ENCODE data around the gene SPAG16. TPM values are rescaled to one million over a fixed set of nuclear protein-coding genes. Genes with fewer than 3 reads are reported as not detected.

The SPAG16 gene
- total and polyA plus RNA-seq, 2 donors, result 32.0 to 45.0 TPM

- Histone ChIP-seq H3K27ac (ENCODE audit: low read depth in 1 of 2, low read length in 1 of 2) (no peak overlapping the region), H3K4me1 (ENCODE audit: control insufficient read depth in 2 of 2, insufficient read depth in 2 of 2, low read length in 2 of 2) (no peaks in the 10 kb centered on the region), H3K27me3 (ENCODE audit: control insufficient read depth in 2 of 2, insufficient read depth in 1 of 2, low read length in 1 of 2) (no peaks in the 10 kb centered on the region), H3K36me3 (ENCODE audit: control insufficient read depth in 2 of 2, insufficient read depth in 2 of 2, low read length in 1 of 2) (no peaks in the 10 kb centered on the region), H3K9me3 (ENCODE audit: control insufficient read depth in 2 of 2, insufficient read depth in 1 of 2, low read length in 1 of 2) (no peaks in the 10 kb centered on the region), H3K4me3 (ENCODE audit: low read length in 2 of 2) (no peak overlapping the region)
- DNase-seq (ENCODE audit: low read depth in 6 of 9, low spot score in 9 of 9), result no peak
- WGBS, result 78% methylated on average over 2 of the region's 2 CpGs
These were observed 722.3 kb downstream of the SPAG16 start for GRCh38 chr2:214006601-214007000.

DNA sequence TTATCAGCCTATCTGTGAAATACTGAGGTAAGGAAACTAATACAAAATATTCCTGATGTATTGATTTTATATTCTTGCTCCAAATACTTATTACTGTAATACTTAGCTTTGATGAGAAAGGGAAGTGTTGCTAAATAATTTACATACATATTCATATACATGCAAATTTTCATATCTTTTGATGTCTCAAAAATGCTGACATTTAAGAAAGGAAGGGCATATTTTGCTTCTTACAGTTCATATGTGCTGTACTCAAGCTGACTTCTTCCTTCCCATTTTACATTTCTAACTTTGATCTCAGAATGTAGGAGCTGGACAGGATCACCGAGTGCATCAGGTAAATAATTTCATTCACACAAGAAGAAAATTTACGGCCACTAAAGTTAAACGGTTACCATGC lies 727.4 kb downstream of the SPAG16 start:
- no peak overlapping the region for H3K4me3 ChIP-seq (ENCODE audit: low read length in 2 of 2)
- WGBS, result 79% methylated on average over 3 of the region's 3 CpGs

DNA sequence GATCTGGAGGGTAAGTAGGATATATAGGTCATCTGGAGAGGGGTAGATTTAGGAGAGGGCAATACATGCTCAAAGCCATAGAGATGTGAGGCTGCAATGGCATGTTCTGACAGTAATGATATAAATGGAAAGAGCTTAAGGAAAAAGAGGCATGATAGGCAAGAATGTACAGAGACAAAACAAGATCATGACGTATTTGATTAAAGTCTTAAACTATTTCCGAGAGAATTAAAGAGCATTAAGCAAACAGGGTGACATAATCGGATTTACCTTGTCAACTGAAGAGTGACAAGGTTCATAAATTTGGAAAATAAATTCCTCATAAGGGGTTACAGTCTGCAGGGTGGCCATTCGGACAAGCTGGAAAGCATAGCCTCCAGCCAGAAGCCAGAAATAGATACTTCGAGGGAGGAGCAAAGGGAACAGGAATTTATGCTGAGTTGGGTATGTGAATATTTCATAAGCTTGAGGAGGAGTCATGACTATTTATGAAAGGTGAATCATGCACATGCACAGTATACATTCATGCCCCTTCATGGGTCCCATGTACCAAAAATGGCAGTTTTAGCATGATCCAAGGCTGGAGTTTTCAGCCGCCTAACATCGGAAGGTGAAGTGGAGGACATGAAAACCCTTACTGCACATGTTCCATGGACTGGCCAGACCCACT lies 730.4 kb downstream of the SPAG16 start:
- WGBS, result 93% methylated on average over 7 of the region's 7 CpGs

More for the DNA sequence above, 727.4 kb downstream of the SPAG16 start:
- H3K36me3 ChIP-seq (ENCODE audit: control insufficient read depth in 2 of 2, insufficient read depth in 2 of 2, low read length in 1 of 2), result no peaks in the 10 kb centered on the region
- no peak overlapping the region for H3K27ac ChIP-seq (ENCODE audit: low read depth in 1 of 2, low read length in 1 of 2)
- H3K9me3 ChIP-seq (ENCODE audit: control insufficient read depth in 2 of 2, insufficient read depth in 1 of 2, low read length in 1 of 2), result no peaks in the 10 kb centered on the region
- no peaks in the 10 kb centered on the region for H3K27me3 ChIP-seq (ENCODE audit: control insufficient read depth in 2 of 2, insufficient read depth in 1 of 2, low read length in 1 of 2)
- H3K4me1 ChIP-seq (ENCODE audit: control insufficient read depth in 2 of 2, insufficient read depth in 2 of 2, low read length in 2 of 2), result no peaks in the 10 kb centered on the region
- no peak for DNase-seq (ENCODE audit: low read depth in 6 of 9, low spot score in 9 of 9)

DNA sequence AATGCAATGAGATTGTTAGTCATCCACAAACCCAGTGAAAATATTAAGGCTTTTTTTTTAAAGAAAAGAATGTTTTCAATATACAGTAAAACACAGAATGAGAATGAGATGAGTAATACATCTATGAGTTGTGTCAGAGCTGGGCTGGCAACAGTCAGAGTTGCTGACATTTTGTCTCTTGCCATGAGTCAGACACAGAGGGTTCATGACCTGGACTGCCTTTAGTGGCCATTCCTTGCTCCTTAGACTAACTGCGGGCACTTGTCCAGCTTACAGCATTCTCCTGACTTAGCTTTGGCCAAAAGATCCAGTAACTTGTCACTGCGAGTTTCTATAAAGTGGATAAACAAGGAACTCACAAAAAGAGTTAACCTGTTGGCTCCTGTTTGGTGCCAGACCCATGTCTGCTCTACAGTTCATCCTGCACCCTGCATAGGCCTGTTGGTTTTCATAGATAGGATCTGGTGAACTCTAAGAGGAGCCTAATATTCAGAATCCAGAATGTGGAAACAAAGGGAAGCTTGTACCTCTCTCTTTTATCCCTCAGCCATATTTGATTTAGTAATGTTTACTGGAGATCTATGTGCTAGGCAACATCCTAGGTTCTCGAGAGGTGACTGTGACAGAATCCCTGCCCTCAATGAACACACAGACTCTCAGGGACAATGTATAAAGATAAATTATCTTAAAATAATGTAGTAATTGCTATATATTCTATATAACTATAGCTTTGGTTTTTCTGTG lies 735.1 kb downstream of the SPAG16 start:
- no peak for DNase-seq (ENCODE audit: low read depth in 6 of 9, low spot score in 9 of 9)
- H3K36me3 ChIP-seq (ENCODE audit: control insufficient read depth in 2 of 2, insufficient read depth in 2 of 2, low read length in 1 of 2), result no peaks in the 10 kb centered on the region

More for the DNA sequence above, 730.4 kb downstream of the SPAG16 start:
- H3K4me3 ChIP-seq (ENCODE audit: low read length in 2 of 2), result no peak overlapping the region
- no peak for DNase-seq (ENCODE audit: low read depth in 6 of 9, low spot score in 9 of 9)
- no peaks in the 10 kb centered on the region for H3K9me3 ChIP-seq (ENCODE audit: control insufficient read depth in 2 of 2, insufficient read depth in 1 of 2, low read length in 1 of 2)
- no peaks in the 10 kb centered on the region for H3K36me3 ChIP-seq (ENCODE audit: control insufficient read depth in 2 of 2, insufficient read depth in 2 of 2, low read length in 1 of 2)
- no peaks in the 10 kb centered on the region for H3K27me3 ChIP-seq (ENCODE audit: control insufficient read depth in 2 of 2, insufficient read depth in 1 of 2, low read length in 1 of 2)
- no peaks in the 10 kb centered on the region for H3K4me1 ChIP-seq (ENCODE audit: control insufficient read depth in 2 of 2, insufficient read depth in 2 of 2, low read length in 2 of 2)
- no peak overlapping the region for H3K27ac ChIP-seq (ENCODE audit: low read depth in 1 of 2, low read length in 1 of 2)

DNA sequence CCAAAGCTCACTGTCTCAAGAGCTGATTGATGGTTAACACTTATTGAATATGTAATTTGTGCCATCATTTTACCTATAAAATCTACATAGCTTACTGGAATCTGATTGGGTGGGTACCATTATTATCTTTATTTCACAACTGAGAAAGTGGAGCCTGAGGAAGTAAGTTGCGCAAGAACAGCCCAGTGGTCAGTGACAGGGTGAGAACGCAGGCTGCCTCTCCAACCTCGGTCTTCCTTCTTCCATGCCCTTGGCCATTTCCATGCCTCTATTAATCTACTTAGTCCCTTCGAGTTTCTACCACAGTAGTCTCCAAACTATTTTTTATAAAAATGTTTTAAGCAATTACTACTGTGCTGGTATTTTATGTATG lies 735.7 kb downstream of the SPAG16 start:
- WGBS, result 82% methylated on average over 4 of the region's 4 CpGs
- H3K9me3 ChIP-seq (ENCODE audit: control insufficient read depth in 2 of 2, insufficient read depth in 1 of 2, low read length in 1 of 2), result no peaks in the 10 kb centered on the region

More for the DNA sequence above, 735.1 kb downstream of the SPAG16 start:
- Histone ChIP-seq H3K4me1 (ENCODE audit: control insufficient read depth in 2 of 2, insufficient read depth in 2 of 2, low read length in 2 of 2) (no peaks in the 10 kb centered on the region), H3K27ac (ENCODE audit: low read depth in 1 of 2, low read length in 1 of 2) (no peak overlapping the region), H3K4me3 (ENCODE audit: low read length in 2 of 2) (no peak overlapping the region), H3K9me3 (ENCODE audit: control insufficient read depth in 2 of 2, insufficient read depth in 1 of 2, low read length in 1 of 2) (no peaks in the 10 kb centered on the region), H3K27me3 (ENCODE audit: control insufficient read depth in 2 of 2, insufficient read depth in 1 of 2, low read length in 1 of 2) (no peaks in the 10 kb centered on the region)
- 93% methylated on average over 3 of the region's 3 CpGs for WGBS

DNA sequence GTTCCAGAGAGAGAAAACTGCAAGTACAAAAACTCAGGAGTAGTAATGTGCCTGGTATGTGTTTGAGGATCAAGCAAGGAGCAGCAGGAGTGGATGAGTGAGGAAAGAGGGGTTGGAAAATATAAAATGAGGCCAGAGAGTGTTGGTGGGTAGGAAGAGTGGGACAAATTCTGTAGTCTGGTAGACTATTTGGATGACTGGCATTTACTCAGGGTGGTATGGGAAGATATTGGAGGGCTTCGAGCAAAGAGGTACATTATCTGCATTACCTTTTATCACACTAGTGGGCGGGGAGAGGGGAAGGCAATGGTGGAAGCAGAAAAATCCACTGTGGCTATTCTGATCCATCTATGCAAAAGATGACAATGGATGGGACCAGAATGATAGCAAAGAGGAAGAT lies 744.9 kb downstream of the SPAG16 start:
- DNase-seq (ENCODE audit: low read depth in 6 of 9, low spot score in 9 of 9), result no peak
- Histone ChIP-seq H3K27ac (ENCODE audit: low read depth in 1 of 2, low read length in 1 of 2) (no peak overlapping the region), H3K27me3 (ENCODE audit: control insufficient read depth in 2 of 2, insufficient read depth in 1 of 2, low read length in 1 of 2) (no peaks in the 10 kb centered on the region), H3K36me3 (ENCODE audit: control insufficient read depth in 2 of 2, insufficient read depth in 2 of 2, low read length in 1 of 2) (no peaks in the 10 kb centered on the region), H3K9me3 (ENCODE audit: control insufficient read depth in 2 of 2, insufficient read depth in 1 of 2, low read length in 1 of 2) (no peaks in the 10 kb centered on the region), H3K4me3 (ENCODE audit: low read length in 2 of 2) (no peak overlapping the region), H3K4me1 (ENCODE audit: control insufficient read depth in 2 of 2, insufficient read depth in 2 of 2, low read length in 2 of 2) (no peaks in the 10 kb centered on the region)
- 94% methylated on average over 2 of the region's 2 CpGs for WGBS

More for the DNA sequence above, 735.7 kb downstream of the SPAG16 start:
- H3K27me3 ChIP-seq (ENCODE audit: control insufficient read depth in 2 of 2, insufficient read depth in 1 of 2, low read length in 1 of 2), result no peaks in the 10 kb centered on the region
- no peaks in the 10 kb centered on the region for H3K4me1 ChIP-seq (ENCODE audit: control insufficient read depth in 2 of 2, insufficient read depth in 2 of 2, low read length in 2 of 2)
- no peaks in the 10 kb centered on the region for H3K36me3 ChIP-seq (ENCODE audit: control insufficient read depth in 2 of 2, insufficient read depth in 2 of 2, low read length in 1 of 2)
- no peak for DNase-seq (ENCODE audit: low read depth in 6 of 9, low spot score in 9 of 9)
- no peak overlapping the region for H3K4me3 ChIP-seq (ENCODE audit: low read length in 2 of 2)
- H3K27ac ChIP-seq (ENCODE audit: low read depth in 1 of 2, low read length in 1 of 2), result no peak overlapping the region

GRCh38 chr2:214031566-214031965 lies 747.3 kb downstream of the SPAG16 start:
- H3K9me3 ChIP-seq (ENCODE audit: control insufficient read depth in 2 of 2, insufficient read depth in 1 of 2, low read length in 1 of 2), result peaks cover 0 to 17% of the 10 kb centered on the region in 2 donors
- H3K27me3 ChIP-seq (ENCODE audit: control insufficient read depth in 2 of 2, insufficient read depth in 1 of 2, low read length in 1 of 2), result no peaks in the 10 kb centered on the region
- H3K36me3 ChIP-seq (ENCODE audit: control insufficient read depth in 2 of 2, insufficient read depth in 2 of 2, low read length in 1 of 2), result no peaks in the 10 kb centered on the region
- 21% methylated on average over 1 of the region's 1 CpG for WGBS
- H3K4me3 ChIP-seq (ENCODE audit: low read length in 2 of 2), result no peak overlapping the region
- no peaks in the 10 kb centered on the region for H3K4me1 ChIP-seq (ENCODE audit: control insufficient read depth in 2 of 2, insufficient read depth in 2 of 2, low read length in 2 of 2)
- no peak overlapping the region for H3K27ac ChIP-seq (ENCODE audit: low read depth in 1 of 2, low read length in 1 of 2)
- DNase-seq (ENCODE audit: low read depth in 6 of 9, low spot score in 9 of 9), result no peak

DNA sequence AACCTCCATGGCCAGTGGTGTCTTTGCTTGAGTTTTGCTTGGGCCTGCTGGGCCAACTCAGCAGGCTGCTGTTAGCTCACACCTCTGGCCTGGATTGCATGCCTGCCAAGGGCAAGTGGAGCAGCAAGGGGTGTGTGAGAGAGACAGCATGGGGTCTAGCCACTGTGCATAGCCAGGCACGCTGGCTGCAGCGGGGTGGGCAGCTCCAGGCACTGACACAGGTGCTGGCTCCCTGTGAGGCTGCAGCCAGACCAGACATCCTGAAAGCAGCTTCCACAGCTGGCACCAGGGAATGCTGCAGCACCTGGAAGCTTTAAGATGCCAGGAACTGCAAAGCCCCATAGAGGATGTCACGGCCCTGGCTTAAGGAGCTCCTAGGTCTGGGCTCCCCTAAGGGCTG lies 750.2 kb downstream of the SPAG16 start:
- H3K27ac ChIP-seq (ENCODE audit: low read depth in 1 of 2, low read length in 1 of 2), result no peak overlapping the region
- no peaks in the 10 kb centered on the region for H3K36me3 ChIP-seq (ENCODE audit: control insufficient read depth in 2 of 2, insufficient read depth in 2 of 2, low read length in 1 of 2)
- H3K4me1 ChIP-seq (ENCODE audit: control insufficient read depth in 2 of 2, insufficient read depth in 2 of 2, low read length in 2 of 2), result no peaks in the 10 kb centered on the region
- DNase-seq (ENCODE audit: low read depth in 6 of 9, low spot score in 9 of 9), result no peak
- peaks cover 0 to 17% of the 10 kb centered on the region in 2 donors for H3K9me3 ChIP-seq (ENCODE audit: control insufficient read depth in 2 of 2, insufficient read depth in 1 of 2, low read length in 1 of 2)
- H3K27me3 ChIP-seq (ENCODE audit: control insufficient read depth in 2 of 2, insufficient read depth in 1 of 2, low read length in 1 of 2), result no peaks in the 10 kb centered on the region
- 96% methylated on average over 3 of the region's 3 CpGs for WGBS
- H3K4me3 ChIP-seq (ENCODE audit: low read length in 2 of 2), result no peak overlapping the region

GRCh38 chr2:214035091-214035852 lies 751.0 kb downstream of the SPAG16 start:
- peaks cover 0 to 17% of the 10 kb centered on the region in 2 donors for H3K9me3 ChIP-seq (ENCODE audit: control insufficient read depth in 2 of 2, insufficient read depth in 1 of 2, low read length in 1 of 2)
- no peak overlapping the region for H3K4me3 ChIP-seq (ENCODE audit: low read length in 2 of 2)
- WGBS, result 95% methylated on average over 8 of the region's 8 CpGs
- H3K27me3 ChIP-seq (ENCODE audit: control insufficient read depth in 2 of 2, insufficient read depth in 1 of 2, low read length in 1 of 2), result no peaks in the 10 kb centered on the region
- no peak for DNase-seq (ENCODE audit: low read depth in 6 of 9, low spot score in 9 of 9)
- no peak overlapping the region for H3K27ac ChIP-seq (ENCODE audit: low read depth in 1 of 2, low read length in 1 of 2)
- H3K4me1 ChIP-seq (ENCODE audit: control insufficient read depth in 2 of 2, insufficient read depth in 2 of 2, low read length in 2 of 2), result no peaks in the 10 kb centered on the region
- H3K36me3 ChIP-seq (ENCODE audit: control insufficient read depth in 2 of 2, insufficient read depth in 2 of 2, low read length in 1 of 2), result no peaks in the 10 kb centered on the region

Measured in thymus (tissue), 11 donors.